GM18907 (cell line): ENCODE data around the gene DPH2.
A peak's percentile ranks its signal among the peaks of the same experiment; 100 is the strongest.

Source experiments
- ATAC-seq: cut with Tn5 transposase; IDR thresholded peaks from one replicate; pipeline ENCODE4 v1.9.1; 2021; ENCODE audit warnings: mild to moderate bottlenecking, moderate library complexity; ENCODE audit not compliant: unreplicated experiment

DPH2 gene, protein sequence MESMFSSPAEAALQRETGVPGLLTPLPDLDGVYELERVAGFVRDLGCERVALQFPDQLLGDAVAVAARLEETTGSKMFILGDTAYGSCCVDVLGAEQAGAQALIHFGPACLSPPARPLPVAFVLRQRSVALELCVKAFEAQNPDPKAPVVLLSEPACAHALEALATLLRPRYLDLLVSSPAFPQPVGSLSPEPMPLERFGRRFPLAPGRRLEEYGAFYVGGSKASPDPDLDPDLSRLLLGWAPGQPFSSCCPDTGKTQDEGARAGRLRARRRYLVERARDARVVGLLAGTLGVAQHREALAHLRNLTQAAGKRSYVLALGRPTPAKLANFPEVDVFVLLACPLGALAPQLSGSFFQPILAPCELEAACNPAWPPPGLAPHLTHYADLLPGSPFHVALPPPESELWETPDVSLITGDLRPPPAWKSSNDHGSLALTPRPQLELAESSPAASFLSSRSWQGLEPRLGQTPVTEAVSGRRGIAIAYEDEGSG

DNA sequence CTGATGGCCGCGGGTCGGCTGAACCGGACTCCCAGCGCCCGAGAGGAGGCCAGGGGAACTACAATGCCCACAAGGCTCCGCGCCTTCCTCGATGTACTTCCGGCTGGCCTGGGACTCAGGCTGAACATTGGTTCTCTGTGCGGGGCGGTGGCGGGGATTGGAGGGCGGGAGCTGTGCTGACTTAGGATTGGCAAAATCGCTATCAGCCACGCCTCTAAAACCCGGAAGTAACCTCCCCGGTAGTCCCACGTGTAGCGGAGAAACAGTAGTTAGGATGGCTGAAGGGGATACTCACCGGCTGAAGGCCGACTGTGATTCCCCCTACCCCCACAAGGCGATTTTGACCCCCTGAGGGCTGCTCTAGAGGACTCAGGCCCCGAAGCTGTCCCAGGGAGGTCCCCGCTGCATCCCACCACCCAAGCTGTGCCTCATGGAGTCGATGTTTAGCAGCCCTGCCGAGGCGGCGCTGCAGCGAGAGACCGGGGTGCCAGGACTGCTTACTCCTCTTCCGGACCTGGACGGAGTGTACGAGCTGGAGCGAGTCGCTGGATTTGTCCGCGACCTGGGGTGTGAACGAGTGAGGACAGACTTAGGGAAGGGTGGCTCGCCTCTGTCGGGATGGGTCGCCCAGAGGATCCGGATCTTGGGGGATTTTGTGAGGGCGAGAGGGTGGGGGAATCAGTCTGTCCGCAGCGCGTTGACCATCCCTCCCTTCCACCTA lies at the start of gene DPH2:
Gene DPH2, plus strand, starts transcription at position 265 of the 721 bp plus-strand sequence. Its CDS starts 166 bp downstream, at position 431.
- ATAC-seq = peak; percentile 71

DNA sequence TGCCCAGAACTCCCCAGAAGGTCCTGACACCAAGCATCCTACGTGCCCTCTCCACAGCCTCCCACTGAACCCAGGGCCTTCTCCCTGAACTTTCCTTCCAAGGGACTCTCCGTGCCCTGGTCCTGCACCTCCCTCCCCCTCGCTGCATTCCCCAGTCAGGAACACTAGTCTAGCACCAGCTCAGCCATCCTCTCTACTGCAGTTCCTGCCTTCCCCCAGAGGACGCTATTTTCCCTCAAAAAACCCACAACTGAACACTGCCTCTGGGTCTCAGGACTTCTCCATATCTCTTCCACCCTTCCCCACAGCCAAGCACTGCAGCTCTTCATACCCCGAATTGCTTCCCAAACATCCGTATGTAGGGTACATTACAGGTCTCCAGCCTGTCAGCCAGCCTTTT lies 48.8 kb upstream of the DPH2 start:
- no peak for ATAC-seq

- ATAC-seq = no peak
Observed at GRCh38 chr1:43924516-43924915, 45.3 kb upstream of the DPH2 start.

DNA sequence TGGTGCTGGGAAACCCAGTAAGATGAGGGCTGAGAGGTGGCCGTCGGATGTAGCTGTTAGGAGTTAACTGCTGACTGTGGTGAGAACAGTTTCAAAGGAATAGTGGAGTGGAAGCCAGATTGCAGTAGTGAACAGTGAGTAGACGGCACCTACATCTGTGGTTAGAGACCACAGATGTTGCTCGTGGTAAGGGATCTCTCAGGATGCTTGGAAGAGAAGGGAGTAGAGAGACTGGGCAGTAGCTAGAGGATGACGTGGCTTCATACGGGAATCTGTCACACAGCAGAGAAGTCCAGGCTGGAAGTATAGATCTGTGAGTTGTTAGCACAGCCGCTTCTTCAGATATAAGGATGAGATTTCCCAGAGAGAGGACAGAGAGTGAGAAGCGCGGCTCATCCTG lies 44.0 kb upstream of the DPH2 start:
- ATAC-seq = no peak

DNA sequence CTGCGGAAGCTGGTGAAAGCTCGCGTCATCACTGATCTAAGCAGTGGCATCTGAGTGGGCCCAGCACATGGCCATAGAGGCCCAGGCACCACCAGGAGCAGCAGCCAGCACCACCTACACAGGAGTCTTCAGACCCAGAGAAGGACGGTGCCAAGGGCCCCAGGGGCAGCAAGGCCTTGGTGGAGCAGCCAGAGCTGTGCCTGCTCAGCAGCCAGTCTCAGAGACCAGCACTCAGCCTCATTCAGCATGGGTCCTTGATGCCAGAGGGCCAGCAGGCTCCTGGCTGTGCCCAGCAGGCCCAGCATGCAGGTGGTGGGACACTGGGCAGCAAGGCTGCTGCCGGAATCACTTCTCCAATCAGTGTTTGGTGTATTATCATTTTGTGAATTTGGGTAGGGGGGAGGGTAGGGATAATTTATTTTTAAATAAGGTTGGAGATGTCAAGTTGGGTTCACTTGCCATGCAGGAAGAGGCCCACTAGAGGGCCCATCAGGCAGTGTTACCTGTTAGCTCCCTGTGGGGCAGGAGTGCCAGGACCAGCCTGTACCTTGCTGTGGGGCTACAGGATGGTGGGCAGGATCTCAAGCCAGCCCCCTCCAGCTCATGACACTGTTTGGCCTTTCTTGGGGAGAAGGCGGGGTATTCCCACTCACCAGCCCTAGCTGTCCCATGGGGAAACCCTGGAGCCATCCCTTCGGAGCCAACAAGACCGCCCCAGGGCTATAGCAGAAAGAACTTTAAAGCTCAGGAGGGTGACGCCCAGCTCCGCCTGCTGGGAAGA lies 39.5 kb upstream of the DPH2 start:
- no peak for ATAC-seq

GRCh38 chr1:43930949-43931275 lies 38.9 kb upstream of the DPH2 start:
- ATAC-seq = no peak

GRCh38 chr1:43931711-43932660 lies 37.8 kb upstream of the DPH2 start:
- no peak for ATAC-seq

DNA sequence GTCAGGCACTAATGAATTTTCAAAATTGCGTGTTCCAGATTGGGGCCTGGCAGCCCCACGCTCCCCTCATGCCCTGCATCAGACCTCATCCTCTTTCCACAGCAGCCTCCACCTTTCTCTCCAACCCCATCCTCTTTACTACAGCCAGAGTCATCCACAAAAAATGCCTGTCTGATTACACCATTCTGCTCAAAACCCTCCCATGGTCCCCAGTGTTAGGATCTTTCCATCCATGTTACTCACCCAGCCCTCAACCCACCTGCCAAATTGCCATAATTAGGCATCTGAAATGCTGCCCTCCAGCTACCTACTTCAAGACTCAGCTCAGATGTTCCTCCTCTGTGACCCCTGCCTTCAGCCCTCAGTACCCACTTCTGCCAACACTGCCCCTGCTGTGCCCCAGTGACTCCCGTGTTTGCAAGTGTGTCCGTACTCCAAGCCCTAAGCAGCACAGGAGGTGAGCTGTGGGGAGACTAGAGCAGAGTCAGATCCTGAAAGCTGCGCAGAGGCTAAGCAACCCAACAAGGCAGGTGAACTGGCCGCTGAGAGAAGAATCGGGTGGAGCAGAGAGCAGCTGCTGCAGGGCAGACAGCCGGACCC lies 36.9 kb upstream of the DPH2 start:
- no peak for ATAC-seq

- no peak for ATAC-seq
Observed at GRCh38 chr1:43933386-43934100, 36.3 kb upstream of the DPH2 start, which contains the start of gene ARTN. ARTN (plus strand) TSS chr1:43933801; CDS start chr1:43935657, 1,856 bp downstream.

GRCh38 chr1:43934101-43934985 lies 35.5 kb upstream of the DPH2 start:
- no peak for ATAC-seq

DNA sequence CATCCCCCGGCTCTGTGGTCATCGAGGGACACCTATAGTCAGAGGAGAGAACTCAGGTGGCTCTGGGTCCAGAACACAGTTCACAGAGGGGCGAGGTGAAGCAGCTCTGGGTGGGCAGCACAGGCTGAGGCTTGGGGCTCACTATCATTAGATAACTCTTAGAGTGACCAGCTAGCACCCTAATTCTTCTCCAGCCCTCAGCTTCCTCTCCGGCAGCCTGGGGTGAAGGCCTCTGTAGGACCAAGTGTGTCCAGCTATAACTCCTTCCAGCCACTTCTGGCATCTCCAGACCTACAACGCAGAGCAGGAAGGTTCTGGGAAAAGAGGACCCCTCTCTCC lies 34.9 kb upstream of the DPH2 start:
- no peak for ATAC-seq

DNA sequence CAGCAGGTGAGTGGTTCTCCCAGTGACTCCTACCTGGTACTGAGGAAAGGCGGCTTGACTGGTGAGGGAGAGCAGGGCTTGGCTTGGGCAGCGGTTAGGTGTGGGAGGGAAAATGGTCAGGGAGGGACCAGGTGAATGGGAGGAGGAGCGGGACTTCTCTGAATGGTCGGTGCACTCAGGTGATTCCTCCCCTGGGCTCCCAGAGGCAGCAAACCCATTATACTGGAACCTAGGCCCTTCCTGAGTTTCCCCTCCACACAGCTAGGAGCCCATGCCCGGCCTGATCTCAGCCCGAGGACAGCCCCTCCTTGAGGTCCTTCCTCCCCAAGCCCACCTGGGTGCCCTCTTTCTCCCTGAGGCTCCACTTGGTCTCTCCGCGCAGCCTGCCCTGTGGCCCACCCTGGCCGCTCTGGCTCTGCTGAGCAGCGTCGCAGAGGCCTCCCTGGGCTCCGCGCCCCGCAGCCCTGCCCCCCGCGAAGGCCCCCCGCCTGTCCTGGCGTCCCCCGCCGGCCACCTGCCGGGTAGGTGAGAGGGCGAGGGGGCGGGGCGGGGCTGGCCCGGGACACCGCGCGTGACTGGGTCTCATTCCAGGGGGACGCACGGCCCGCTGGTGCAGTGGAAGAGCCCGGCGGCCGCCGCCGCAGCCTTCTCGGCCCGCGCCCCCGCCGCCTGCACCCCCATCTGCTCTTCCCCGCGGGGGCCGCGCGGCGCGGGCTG lies 33.9 kb upstream of the DPH2 start:
- no peak for ATAC-seq

DNA sequence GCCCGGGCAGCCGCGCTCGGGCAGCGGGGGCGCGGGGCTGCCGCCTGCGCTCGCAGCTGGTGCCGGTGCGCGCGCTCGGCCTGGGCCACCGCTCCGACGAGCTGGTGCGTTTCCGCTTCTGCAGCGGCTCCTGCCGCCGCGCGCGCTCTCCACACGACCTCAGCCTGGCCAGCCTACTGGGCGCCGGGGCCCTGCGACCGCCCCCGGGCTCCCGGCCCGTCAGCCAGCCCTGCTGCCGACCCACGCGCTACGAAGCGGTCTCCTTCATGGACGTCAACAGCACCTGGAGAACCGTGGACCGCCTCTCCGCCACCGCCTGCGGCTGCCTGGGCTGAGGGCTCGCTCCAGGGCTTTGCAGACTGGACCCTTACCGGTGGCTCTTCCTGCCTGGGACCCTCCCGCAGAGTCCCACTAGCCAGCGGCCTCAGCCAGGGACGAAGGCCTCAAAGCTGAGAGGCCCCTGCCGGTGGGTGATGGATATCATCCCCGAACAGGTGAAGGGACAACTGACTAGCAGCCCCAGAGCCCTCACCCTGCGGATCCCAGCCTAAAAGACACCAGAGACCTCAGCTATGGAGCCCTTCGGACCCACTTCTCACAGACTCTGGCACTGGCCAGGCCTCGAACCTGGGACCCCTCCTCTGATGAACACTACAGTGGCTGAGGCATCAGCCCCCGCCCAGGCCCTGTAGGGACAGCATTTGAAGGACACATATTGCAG lies 33.2 kb upstream of the DPH2 start:
- no peak for ATAC-seq

GRCh38 chr1:43937179-43937865 lies 32.5 kb upstream of the DPH2 start:
- no peak for ATAC-seq

DNA sequence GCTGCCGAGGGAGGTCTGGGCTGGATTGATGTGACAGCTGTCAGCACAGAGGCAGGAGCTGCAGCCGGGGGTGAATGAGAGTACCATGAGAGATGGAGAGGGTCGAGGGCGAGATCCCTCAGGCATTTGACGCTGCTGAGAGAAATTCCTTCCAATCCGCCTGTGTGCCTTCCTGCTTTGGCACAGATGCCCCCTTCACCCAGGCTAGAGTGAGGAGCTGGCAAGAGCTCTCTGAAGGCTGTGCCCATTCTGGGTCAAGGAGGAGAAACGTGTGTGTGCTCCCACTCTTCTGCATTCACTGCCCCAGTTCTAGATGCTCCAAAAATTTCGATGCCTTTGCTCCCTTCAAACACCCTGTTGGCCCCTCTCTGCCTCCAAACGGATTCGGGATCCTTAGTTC lies 31.4 kb upstream of the DPH2 start:
- ATAC-seq = no peak

DNA sequence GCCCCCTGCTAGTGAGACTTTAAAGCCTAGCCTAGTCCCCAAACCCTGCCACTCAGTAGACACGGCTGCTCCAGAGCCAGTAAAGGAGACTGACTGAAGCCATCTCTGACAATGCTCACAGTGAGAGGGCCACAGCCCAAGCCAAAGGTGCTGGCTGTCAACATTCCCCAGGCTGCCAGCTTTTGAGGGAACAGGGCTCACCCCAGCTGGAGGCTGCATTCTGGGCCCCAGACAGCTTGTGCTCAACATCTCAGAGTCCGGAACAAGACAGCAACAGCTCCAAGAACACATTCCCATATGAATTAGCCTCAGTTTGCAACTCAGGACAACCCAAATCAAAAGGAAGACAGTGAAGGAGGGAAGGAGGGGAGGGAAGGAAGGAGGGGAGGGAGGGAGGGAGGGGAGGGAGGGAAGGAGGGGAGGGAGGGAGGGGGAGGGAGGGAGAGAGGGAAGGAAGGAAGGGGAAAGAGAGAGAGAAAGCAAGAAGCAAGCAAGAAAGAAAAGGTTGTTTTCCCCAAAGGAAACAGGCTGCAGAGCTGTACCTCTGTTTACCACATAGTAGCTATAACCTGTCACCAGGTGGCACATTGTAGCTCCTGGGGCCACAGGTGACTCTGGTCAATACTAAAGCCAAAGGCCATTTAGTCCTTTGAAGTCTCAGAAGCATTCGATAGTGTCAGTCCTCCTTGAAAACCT lies 30.8 kb upstream of the DPH2 start:
- no peak for ATAC-seq
